Stimulated activated CD8-positive, alpha-beta memory T cell treated with anti-CD3 and anti-CD28 coated beads, Interleukin-15, amount 100 ng/mL, for 24 hours (primary cell): ENCODE results near the gene OR5K3.

ENCODE experiments used
- DNase-seq: peaks from one replicate; pipeline ENCODE4 v3.0.0-alpha.2; 2020; ENCODE audit warnings: low read depth

OR5K3 gene

GRCh38 chr3:98434412-98434811 lies 43.9 kb downstream of the OR5K3 start:
- DNase-seq: no peak

GRCh38 chr3:98440283-98440682 lies 49.8 kb downstream of the OR5K3 start:
- DNase-seq: no peak
